Upper lobe of right lung (tissue), 1 donor: ENCODE measurements around the gene GMFB. TPM values are rescaled to one million over a fixed set of nuclear protein-coding genes. Genes with fewer than 3 reads are reported as not detected.

Experiments
- ATAC-seq: fragments of 200-7000 bp; cut with Tn5 transposase; one replicate; pipeline ENCODE4 v1.9.1; 2020; ENCODE audit warnings: mild to moderate bottlenecking, moderate library complexity
- DNase-seq: peaks from one replicate; pipeline ENCODE4 v3.0.0-alpha.2; 2020
- H3K27ac ChIP-seq: fragments of 200-600 bp; one replicate; pipeline ENCODE4 v1.8.0; 2022
- H3K27me3 ChIP-seq: fragments of 200-600 bp; one replicate; pipeline ENCODE4 v1.8.0; 2022; ENCODE audit warnings: mild to moderate bottlenecking
- H3K36me3 ChIP-seq: fragments of 200-600 bp; one replicate; pipeline ENCODE4 v1.8.0; 2022
- H3K4me1 ChIP-seq: fragments of 200-600 bp; one replicate; pipeline ENCODE4 v1.8.0; 2022
- H3K4me3 ChIP-seq: fragments of 200-600 bp; one replicate; pipeline ENCODE4 v1.8.0; 2022; ENCODE audit warnings: mild to moderate bottlenecking
- H3K9me3 ChIP-seq: fragments of 200-600 bp; one replicate; pipeline ENCODE4 v1.8.0; 2022
- intact Hi-C: fragments of 100-400 bp; cut with DNase I; formaldehyde crosslinking; loops from one replicate; pipeline ENCODE4 v1.11.0; 2022
- total RNA-seq: library from RNA; stranded (reverse); fragmentation: NEBNext Ultra II Directional; extraction: Animal tissue kit (Norgen Biotek cat#: 25700); gene quantifications from one replicate; pipeline ENCODE4 v1.2.1, GENCODE V29; 2021
- TF ChIP-seq, protein P1 (sequence below): fragments of 200-600 bp; IDR thresholded peaks from one replicate; pipeline ENCODE4 v1.8.0; 2022; ENCODE audit warnings: antibody characterized with exemption
- donor health status: DM: no; HTN: yes; CAD: no; lungs with severe emphysema.

GMFB gene
- total RNA-seq, 1 donor from 2014 or later: 52.9 TPM

GRCh38 chr14:54502602-54503001 lies 13.8 kb upstream of the GMFB start:
- Histone ChIP-seq H3K4me3 (no peak overlapping the region), H3K4me1 (no peaks in the 10 kb centered on the region), H3K27ac (no peak overlapping the region), H3K27me3 (no peaks in the 10 kb centered on the region), H3K9me3 (no peaks in the 10 kb centered on the region), H3K36me3 (no peaks in the 10 kb centered on the region)
- peak; percentile 69 for ATAC-seq
- TF ChIP-seq, protein P1, sequence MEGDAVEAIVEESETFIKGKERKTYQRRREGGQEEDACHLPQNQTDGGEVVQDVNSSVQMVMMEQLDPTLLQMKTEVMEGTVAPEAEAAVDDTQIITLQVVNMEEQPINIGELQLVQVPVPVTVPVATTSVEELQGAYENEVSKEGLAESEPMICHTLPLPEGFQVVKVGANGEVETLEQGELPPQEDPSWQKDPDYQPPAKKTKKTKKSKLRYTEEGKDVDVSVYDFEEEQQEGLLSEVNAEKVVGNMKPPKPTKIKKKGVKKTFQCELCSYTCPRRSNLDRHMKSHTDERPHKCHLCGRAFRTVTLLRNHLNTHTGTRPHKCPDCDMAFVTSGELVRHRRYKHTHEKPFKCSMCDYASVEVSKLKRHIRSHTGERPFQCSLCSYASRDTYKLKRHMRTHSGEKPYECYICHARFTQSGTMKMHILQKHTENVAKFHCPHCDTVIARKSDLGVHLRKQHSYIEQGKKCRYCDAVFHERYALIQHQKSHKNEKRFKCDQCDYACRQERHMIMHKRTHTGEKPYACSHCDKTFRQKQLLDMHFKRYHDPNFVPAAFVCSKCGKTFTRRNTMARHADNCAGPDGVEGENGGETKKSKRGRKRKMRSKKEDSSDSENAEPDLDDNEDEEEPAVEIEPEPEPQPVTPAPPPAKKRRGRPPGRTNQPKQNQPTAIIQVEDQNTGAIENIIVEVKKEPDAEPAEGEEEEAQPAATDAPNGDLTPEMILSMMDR: no peak
- no peak for DNase-seq
- intact Hi-C loops: no loop called here

GRCh38 chr14:54501480-54501879 lies 12.7 kb upstream of the GMFB start:
- TF ChIP-seq, protein P1: no peak
- H3K4me3 ChIP-seq: no peak overlapping the region
- no peaks in the 10 kb centered on the region for H3K4me1 ChIP-seq
- H3K27me3 ChIP-seq: no peaks in the 10 kb centered on the region
- no peak for DNase-seq
- no peaks in the 10 kb centered on the region for H3K36me3 ChIP-seq
- ATAC-seq: peak; percentile 65
- no peak overlapping the region for H3K27ac ChIP-seq
- intact Hi-C loops: no loop called here
- no peaks in the 10 kb centered on the region for H3K9me3 ChIP-seq

DNA sequence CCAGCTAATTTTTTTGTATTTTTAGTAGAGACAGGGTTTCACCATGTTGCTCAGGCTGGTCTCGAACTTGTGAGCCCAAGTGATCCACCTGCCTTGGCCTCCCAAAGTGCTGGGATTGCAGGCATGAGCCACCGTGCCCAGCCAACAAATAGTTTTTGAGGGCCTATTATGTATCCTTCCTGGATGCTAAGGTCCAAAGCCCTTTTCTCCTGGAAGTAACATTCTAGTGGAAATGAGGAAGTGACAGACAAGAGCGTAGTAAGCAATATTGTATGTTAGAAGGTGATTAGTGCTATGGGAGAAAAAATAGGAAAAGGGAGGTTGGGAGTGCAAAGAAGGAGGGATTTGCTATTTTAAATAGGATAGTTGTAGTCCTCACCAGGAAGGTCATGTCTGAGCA lies 12.0 kb upstream of the GMFB start:
- Histone ChIP-seq H3K27me3 (no peaks in the 10 kb centered on the region), H3K27ac (no peak overlapping the region), H3K4me1 (no peaks in the 10 kb centered on the region), H3K4me3 (no peak overlapping the region), H3K9me3 (no peaks in the 10 kb centered on the region), H3K36me3 (no peaks in the 10 kb centered on the region)
- ATAC-seq (no peak), DNase-seq (no peak)
- intact Hi-C loops: no loop called here
- TF ChIP-seq, protein P1: no peak

- no peaks in the 10 kb centered on the region for H3K27me3 ChIP-seq
- DNase-seq: no peak
These were observed 9.8 kb upstream of the GMFB start for GRCh38 chr14:54498579-54498978.

GRCh38 chr14:54498095-54498531 lies 9.3 kb upstream of the GMFB start:
- Histone ChIP-seq H3K36me3 (no peaks in the 10 kb centered on the region), H3K27me3 (no peaks in the 10 kb centered on the region), H3K4me1 (no peaks in the 10 kb centered on the region), H3K27ac (no peak overlapping the region), H3K9me3 (no peaks in the 10 kb centered on the region), H3K4me3 (no peak overlapping the region)
- intact Hi-C loops: no loop called here
- no peak for DNase-seq
- ATAC-seq: no peak
- TF ChIP-seq, protein P1: no peak

More at GRCh38 chr14:54498579-54498978, 9.8 kb upstream of the GMFB start:
- Histone ChIP-seq H3K27ac (no peak overlapping the region), H3K4me3 (no peak overlapping the region), H3K4me1 (no peaks in the 10 kb centered on the region), H3K9me3 (no peaks in the 10 kb centered on the region), H3K36me3 (no peaks in the 10 kb centered on the region)
- TF ChIP-seq, protein P1: no peak
- intact Hi-C loops: no loop called here
- ATAC-seq: no peak

GRCh38 chr14:54497224-54497623 lies 8.4 kb upstream of the GMFB start:
- no peaks in the 10 kb centered on the region for H3K9me3 ChIP-seq
- intact Hi-C loops: no loop called here
- H3K27me3 ChIP-seq: no peaks in the 10 kb centered on the region
- no peaks in the 10 kb centered on the region for H3K36me3 ChIP-seq
- ATAC-seq (no peak), DNase-seq (no peak)
- H3K4me3 ChIP-seq: no peak overlapping the region
- H3K4me1 ChIP-seq: no peaks in the 10 kb centered on the region
- H3K27ac ChIP-seq: no peak overlapping the region
- TF ChIP-seq, protein P1: no peak
